Right ventricle myocardium inferior (tissue), 1 donor: ENCODE data around the gene GPSM1. TPM values are rescaled to one million over a fixed set of nuclear protein-coding genes. Genes with fewer than 3 reads are reported as not detected.

Experiments
- ATAC-seq: fragments of 200-7000 bp; cut with Tn5 transposase; one replicate; pipeline ENCODE4 v1.9.1; 2020; ENCODE audit warnings: mild to moderate bottlenecking, moderate library complexity
- DNase-seq: peaks from one replicate; pipeline ENCODE4 v3.0.0; 2021; ENCODE audit errors: missing footprints
- intact Hi-C: fragments of 100-400 bp; cut with DNase I; formaldehyde crosslinking; loops from one replicate; pipeline ENCODE4 v1.11.0; 2022
- total RNA-seq: library from RNA; stranded (reverse); fragmentation: NEBNext Ultra II Directional; extraction: Animal tissue kit (Norgen Biotek cat#: 25700); gene quantifications from one replicate; pipeline ENCODE4 v1.2.1, GENCODE V29; 2021
- donor health status: DM: no; HTN: yes; CAD: no; lungs with severe emphysema.

GPSM1 gene
- total RNA-seq, 1 donor from 2014 or later, result 48.6 TPM

DNA sequence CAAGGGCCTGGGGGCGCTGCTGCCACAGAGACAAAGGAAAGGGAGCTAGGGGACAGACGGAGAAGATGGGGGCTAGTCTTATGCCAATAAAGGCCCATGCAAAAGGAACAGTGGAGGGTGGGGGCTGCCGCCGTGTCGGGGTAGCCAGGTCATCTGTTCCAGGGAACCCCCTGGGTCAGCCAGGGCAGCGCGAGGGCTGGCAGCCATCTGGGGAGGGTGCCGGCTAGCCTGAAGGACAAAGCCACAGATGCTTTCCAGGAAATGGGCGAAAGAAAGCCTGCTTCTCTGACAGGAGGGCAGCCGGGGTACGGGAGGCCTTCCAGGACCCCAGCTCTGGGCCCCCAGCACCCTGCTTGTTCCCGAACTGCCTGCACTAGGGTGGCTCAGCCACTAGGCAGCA lies 47.8 kb downstream of the GPSM1 start:
- DNase-seq (no peak), ATAC-seq (no peak)
- intact Hi-C loops, result no loop called here

DNA sequence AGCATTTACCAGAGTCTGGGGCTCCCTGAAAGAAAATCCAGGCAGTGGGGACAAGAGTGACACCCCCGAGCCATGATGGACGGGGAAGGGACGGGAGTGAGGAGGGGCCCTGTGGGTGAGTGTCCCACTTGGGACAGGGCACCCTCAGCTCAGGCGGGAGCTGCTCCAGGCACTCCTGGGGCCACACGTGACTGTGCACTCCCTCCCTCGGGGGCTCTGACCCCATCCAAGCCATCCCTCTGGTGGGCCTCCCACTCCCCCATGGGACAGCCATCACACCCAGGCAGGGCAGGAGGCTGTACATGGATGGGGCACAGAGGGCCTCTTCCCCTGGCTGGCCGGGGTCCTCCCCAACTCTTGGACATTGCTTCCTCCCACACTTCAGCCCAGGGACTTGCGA lies 49.1 kb downstream of the GPSM1 start:
- intact Hi-C loops, result no loop called here
- ATAC-seq (no peak), DNase-seq (no peak)

DNA sequence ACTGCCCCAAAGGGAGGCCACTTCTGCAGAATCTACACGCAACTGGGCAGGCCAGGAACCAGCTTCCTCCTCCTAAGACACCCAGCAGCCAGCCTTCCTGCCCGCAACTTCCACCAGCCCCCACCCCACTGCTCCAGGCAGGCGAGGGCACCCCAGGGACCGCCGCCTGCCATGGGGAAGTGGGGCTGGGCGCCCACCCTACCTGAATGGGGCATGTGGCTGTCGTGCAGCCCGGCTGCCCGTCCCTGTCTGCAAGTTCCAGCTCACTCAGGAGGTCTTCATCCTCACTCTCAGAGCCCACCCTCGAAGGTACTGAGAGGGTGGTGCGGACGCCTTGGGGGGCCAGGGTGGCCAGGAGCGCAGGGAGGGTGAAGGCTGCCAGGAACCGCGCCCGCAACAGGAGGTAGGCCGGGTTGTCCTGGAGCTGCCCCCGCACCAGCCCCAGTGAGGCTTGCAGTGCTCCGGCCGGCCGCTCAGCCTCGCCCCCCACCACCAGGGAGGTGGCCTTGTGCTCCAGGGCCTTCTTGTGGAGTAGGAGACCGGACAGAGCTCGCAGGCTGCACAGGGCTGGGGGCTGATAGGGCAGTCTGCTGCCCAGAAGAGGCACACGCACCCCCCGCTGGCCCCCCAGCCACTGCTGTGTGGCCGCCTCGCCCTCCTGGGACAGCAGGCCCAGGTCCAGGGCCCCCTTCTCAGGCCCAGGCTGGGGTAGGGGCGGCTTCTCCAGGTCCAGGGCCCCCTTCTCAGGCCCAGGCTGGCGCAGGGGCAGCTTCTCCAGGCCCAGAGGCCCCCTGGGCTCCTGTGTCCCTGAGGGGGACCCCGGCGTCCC lies 50.2 kb downstream of the GPSM1 start:
- intact Hi-C loops, result no loop called here
- no peak for ATAC-seq
- DNase-seq, result no peak

DNA sequence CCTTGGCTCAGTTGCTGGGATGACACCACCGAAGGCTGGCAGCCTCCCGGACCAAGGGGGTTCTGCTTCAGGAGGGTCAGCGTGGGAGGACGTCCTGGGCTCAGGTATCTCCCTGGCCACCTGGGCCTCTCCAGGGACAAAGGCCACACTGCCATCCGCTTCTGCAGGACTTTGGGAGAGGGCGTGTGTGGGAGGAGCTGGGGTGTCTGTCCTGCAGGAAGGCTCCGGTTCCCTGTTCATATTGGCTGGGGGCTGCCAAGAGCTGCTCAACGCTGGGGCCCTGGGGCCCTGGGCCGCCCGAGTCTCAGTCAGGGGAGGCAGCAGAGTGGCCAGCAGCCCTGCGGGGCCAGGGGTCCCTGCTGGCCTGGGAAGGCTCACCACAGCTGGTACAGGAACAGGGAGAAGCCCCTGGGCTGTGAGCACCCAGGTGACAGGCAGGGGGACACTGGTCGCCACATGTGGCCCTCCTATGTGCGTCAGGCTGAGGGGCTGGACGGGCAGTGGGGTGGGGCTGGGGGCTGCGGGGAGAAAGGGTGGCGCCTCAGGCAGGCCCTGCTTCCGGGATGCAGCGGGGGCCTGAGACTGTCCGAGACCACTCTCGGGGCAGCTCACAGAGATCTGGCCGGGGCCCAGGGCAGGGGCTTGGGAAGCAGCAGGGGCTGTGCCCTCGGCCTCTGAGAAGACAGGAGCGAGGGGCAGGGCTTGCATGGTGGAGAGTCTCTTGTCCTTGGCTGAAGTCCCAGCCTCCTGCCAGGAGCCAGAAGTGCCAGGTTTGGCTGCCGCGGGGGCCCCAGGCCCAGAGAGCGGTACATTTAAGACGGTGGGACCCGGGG lies 51.0 kb downstream of the GPSM1 start:
- intact Hi-C loops, result no loop called here
- ATAC-seq, result no peak
- peak; percentile 65 for DNase-seq

DNA sequence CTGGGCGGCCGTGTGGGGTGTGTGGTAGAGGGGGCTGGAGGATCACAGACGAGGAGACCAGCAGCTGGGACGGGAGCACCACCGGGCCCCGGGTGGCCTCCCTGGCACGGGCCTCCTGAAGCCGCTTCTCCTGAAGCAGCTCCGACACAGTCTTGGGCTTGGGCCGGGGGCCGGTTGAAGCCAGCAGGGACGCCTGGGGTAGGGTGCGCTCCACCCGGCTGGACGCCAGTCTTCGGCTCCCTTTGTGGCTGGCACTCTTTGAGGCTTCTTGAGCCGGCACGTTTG lies 51.6 kb downstream of the GPSM1 start:
- no peak for ATAC-seq
- DNase-seq, result no peak
- intact Hi-C loops, result no loop called here

DNA sequence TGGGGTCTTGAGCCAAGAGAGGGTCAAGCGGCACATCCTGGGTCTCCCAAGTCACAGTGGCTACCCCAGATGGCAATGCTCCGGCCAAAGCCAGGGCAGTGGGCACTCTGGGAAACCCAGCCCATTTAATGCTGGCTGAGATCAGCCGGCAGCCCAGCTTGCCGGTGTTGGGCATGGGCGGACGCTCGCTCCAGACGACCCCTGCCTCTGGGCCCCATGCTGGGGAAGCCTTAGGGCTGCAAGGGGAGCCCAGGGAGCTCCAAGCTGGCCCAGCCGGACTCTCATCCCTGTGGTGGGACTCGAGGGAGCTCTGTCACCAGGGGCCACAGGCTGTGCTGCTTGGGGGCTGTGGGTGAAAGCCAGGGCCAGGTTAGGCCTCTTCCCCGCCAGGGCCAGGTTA lies 52.1 kb downstream of the GPSM1 start:
- no peak for DNase-seq
- intact Hi-C loops, result no loop called here
- ATAC-seq, result no peak

DNA sequence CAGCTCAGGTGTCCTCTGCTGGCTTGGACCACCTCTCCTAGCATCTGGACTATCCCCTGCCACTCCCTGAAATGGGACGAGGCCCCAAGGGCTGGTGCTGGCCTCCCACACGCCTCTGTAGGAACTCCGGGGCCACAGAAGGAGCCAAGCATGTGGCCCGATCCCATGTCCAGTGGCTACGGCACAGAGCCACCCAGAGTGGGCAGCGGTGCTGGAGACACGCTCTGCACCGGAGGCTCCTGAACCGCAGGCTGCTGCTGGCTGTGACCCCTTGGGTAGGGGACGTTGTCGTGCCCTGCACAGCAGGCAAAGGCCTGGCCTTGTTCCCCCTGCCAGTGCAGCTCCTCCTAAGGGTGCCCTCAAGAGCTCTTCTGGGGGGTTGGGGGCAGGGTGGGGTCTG lies 52.6 kb downstream of the GPSM1 start:
- ATAC-seq (no peak), DNase-seq (no peak)
- intact Hi-C loops, result no loop called here

DNA sequence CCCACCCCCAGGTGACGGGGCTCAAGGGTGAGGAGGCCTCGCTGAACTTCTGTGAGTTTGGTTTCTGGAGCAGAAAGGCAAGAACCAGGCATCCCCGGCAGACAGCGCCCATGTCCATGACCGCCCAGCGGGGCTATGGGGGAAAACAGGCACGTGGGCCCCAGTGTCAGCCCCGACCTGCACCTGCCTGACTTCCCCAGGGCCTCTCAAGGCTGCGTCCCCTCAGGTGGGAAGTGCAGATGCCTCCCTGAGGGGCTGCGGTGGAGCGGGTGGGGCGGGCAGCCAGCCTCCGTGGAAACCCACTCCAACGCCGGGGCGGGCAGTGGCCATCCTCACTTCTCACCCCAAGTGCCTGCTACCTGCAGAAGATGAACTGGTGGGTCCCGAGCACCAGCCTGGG lies 53.0 kb downstream of the GPSM1 start:
- intact Hi-C loops, result no loop called here
- ATAC-seq, result no peak
- DNase-seq, result no peak

DNA sequence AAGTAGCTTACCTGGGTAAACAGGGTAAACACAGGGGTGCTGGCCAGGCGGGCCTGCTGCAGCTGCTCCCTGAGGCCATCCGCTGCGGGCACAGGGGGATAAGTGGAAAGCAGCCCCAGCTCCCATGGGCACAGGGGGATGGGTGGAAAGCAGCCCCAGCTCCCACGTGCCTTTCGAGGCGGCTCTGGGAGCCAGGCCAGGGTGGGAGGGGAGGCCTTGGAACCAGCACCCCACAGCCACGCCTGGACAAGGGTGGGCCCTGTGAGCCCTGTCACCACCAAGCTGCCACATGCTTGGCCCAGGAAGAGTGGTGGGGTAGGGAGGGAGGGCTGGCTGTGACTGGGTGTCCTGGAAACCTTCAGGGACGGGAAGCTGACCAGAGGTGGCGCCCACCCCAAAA lies 54.0 kb downstream of the GPSM1 start:
- intact Hi-C loops, result no loop called here
- ATAC-seq (peak; percentile 66), DNase-seq (no peak)

DNA sequence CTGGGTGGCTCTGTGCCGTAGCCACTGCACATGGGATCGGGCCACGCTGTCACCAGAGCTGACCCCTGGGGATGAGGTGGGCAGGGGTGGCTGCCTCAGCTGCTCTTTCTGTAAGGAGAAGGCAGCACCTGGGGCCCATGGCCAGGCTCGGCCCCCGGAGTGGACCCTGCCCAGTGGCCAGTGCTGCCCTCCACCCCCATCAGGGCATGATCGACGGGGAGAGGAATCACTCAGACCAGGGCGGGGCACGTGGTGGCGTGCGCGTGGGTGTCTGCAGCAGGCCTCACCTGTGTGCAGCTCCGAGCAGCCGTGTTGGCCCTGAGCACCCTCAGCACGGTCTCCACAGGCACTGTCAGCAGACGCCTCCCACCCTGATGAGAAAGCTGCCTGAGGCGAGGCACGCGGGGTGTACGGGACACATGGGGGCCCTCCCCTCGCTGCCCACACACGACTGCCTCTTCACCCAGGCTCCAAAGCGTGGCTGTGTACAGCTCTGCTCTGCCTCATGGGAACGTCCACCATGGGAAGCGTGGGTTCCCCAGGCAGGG lies 54.7 kb downstream of the GPSM1 start:
- intact Hi-C loops, result no loop called here
- DNase-seq, result no peak
- ATAC-seq, result no peak

DNA sequence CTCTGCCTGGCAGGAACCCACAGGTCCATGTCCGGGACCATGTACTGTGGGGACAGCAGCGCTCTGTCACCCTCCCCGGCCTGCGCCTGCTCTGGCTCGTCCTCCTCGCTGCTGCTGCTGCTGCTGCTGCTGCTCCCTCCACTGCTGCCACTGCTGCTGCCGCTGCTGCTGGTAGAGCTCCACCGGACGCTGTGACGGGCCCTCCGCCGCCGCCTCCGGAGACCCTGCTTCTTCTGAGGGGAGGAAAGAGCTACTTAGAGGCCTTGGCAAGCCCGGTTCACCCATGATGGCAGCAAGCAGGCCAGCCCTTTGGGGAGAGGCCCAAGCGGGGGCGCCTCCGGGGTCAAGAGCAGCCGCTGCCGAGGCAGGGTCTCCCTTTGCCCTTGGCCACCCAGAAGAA lies 56.1 kb downstream of the GPSM1 start:
- intact Hi-C loops, result no loop called here
- ATAC-seq (no peak), DNase-seq (no peak)

DNA sequence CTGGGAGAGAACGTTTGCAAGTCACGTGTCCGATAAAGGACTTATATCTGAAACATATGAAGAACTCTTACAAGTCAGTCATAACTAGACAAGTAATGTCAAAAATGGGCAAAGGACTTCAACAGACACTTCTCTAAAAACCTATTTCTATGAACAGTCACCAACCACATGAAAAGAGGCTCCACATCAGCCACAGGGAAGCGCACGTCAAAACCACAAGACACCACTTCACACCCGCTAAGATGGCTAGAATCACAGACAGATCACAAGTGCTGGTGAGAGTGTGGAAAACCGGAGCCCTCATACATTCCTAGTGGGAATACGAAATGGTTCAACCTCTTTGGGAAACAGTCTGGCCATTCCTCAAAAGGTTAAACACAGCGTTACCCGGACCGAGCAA lies 57.7 kb downstream of the GPSM1 start:
- no peak for DNase-seq
- intact Hi-C loops, result no loop called here
- ATAC-seq, result no peak

DNA sequence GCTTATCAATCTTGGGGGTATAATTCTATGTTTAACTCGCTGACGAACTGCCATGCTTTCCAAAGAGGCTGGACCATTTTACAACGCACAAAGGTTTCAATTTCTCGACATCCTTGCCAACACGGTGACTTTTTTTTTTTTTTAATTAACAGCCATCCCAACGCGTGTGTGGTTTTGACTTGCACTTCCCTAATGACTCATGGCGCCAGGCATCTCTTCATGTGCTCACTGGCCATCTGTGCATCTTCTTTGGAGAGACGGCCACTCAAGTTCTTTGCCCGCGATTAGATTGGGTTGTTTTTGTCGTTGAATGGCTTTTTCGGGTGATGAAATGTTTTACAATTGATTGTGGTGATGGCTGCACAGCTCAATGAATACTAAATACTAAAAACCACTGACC lies 58.7 kb downstream of the GPSM1 start:
- ATAC-seq, result no peak
- intact Hi-C loops, result no loop called here
- DNase-seq, result no peak

DNA sequence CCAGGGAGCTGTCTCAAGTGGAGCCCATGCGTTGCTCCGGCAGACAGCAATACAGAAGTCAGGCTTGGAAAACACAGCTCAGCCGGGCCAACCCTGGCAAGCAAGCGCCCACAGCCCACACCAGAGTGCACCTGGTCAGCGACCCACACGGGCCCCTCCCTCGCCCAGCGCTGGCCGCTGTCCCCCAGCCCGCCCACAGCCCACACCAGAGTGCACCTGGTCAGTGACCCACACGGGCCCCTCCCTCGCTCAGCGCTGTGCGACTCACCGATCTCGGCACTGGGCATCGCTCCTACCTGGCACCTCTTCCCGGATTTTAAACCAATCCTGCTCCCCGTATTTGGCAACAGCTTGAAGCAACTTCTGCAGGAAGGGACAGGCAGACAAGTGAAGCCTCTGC lies 59.9 kb downstream of the GPSM1 start:
- ATAC-seq (no peak), DNase-seq (no peak)
- intact Hi-C loops, result no loop called here

DNA sequence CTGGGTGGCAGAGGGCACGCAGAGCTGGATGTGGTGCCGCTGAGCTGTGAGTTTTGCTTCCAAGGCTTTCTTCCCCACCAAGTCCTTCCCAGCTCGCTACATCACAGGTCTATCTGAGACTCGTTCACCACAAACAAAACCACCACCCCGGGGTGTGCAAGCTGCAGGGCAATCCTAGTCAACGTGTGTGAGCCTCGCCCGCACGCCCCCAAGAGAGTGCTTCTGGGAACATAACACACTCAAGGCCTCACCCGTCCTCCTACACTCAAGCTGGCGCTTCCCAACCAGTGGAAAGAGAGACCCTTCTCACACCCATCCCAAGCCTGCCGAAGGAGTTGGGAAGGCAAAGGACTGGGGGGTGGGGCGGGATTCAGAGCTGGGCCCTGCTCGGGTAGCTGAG lies 62.1 kb downstream of the GPSM1 start:
- DNase-seq (no peak), ATAC-seq (no peak)
- intact Hi-C loops, result no loop called here

DNA sequence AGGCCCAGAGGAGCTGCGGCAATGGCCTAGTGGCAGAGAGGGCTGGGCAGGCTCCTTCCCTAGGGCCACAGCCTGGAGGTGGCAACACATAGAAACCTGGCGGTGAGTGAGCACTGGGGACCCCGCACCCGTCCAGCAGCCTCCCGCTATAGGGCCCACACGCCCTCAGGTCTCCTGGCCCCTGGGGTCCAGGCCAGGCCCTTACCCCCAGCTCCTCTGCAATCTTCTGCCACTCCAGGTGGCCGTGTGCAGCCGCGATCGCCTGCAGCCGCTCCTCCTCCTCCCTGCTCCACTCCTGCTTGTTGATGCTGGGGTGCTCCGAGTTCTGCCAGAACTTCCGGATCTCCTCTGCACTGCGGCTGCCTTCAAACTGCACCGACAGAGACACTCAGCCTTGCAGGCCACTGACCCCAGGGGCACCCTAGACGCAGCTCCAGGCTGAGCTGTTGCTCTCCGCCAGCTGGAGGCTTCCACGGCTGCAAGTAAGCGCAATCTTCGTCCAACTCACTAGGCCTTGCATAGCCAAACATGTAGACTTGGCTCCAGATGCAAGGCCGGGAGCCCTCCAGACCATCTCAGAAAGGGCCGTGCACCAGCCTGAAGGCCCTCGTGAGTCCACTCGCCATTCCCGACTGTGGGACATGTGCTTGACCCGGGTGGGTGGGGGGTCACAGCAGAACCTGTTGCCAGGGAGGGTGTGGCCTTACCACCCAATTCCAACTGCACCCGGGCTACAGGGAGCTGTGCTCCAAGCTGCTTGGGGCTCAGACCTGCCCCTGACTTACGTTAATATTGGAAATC lies 64.6 kb downstream of the GPSM1 start:
- no peak for DNase-seq
- no peak for ATAC-seq
- intact Hi-C loops, result no loop called here

DNA sequence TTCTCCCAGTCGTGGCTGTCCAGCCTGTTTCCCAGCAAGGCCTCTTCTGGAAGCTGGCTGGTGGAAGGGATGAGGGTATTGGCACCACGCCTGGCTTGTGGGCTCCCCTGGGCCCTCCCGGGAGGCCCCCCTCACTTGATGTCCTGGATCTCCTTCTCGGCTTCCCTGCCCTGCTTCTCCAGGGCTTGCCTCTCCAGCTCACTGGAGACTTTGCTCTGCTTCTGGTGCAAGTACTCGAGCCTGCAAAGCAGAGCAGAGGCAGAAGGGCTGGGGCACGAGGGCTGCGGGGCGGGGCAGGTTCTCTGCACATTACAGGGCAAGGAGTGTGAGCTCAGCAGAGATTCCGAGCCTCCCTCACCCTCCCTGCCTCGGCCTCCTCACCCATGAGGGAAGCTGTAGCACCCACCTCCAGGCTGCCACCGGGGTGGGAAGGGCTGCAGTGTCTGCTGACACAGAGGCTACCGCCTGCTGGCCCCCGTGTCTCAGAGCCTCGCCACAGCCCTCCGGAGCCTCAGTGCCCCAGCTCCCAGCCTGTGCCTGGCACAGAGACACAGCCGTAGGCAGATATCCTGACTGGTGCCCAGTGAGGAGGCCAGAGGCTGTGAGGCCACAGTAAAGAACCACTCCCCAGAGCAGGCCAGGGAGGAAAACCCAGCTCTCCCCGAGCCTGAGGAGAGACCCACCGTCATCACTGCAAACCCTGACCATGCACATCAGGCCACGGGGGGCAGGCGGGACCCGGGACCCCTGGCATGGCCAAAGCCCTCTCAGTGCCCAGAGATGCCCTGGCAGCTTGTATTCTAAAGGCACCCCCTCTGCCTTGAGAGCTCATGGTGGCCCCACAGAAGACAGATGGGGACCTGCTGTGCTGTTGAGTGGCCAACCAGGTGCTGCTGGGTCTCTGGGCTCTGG lies 65.5 kb downstream of the GPSM1 start:
- no peak for ATAC-seq
- intact Hi-C loops, result no loop called here
- no peak for DNase-seq

DNA sequence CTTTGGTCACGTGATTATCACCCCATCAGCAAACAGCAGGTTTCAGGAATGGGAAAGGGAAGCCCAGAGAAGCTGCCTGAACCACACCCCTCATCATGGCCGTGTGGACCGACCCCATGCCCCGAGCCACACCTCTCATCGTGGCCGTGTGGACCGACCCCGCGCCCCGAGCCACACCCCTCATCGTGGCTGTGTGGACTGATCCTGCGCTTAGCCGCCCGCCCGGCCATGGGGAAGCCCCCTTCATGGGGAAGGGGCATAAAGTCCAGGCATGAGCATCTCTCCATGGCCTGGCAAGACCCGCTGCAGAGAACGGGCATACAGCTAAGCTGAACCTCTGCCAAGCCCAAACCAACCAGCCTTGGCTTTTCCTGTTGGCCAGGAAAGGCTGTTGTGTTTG lies 66.2 kb downstream of the GPSM1 start:
- intact Hi-C loops, result no loop called here
- ATAC-seq (no peak), DNase-seq (no peak)
